HK-2 (cell line): ENCODE data around the gene CUEDC2.
A peak's percentile ranks its signal among the peaks of the same experiment; 100 is the strongest.

Source experiments
- DNase-seq: peaks from one replicate; pipeline ENCODE4 v3.0.0-alpha.2; 2018; ENCODE audit not compliant: unreplicated experiment

Gene CUEDC2

DNA sequence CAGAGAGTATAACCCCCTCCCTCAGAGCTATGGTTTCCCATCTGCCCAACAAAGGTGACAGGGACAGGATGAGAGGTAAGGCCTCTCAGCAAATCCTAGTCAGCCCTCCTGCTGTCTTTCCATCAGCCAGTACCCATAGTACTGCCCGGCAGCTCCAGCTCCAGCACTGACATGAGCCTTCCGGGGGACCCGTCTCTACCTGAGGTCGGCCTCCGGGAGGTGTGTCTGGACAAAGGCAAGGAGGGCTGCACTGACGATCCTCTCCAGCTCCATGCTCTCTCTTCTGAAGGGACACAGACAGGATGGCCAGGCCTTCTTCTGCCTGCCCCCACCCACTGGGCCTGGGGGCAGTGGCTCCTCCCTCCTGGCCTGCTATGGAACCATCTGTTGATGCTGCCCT, 7.5 kb downstream of the CUEDC2 start:
- no peak for DNase-seq

DNA sequence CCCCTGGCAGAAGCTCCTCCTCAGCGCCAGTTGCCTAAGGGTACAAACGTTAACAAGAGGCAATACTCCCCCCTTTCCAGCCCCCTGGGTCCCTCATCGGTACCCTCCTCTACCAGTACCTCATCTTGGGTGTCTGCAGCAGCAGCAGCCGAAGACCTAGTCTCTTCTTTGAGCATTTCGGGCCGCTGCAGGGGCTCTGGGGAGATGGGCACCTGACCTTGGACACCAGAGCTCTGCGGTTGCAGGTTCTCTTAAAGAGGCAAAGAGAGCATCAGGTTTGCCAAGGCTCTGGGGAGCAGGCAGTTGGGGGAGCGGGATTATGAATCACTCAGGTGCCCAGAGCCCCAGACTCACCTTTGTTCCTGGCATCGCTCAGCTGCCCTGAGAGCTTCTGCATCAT, 8.2 kb downstream of the CUEDC2 start:
- DNase-seq: no peak

DNA sequence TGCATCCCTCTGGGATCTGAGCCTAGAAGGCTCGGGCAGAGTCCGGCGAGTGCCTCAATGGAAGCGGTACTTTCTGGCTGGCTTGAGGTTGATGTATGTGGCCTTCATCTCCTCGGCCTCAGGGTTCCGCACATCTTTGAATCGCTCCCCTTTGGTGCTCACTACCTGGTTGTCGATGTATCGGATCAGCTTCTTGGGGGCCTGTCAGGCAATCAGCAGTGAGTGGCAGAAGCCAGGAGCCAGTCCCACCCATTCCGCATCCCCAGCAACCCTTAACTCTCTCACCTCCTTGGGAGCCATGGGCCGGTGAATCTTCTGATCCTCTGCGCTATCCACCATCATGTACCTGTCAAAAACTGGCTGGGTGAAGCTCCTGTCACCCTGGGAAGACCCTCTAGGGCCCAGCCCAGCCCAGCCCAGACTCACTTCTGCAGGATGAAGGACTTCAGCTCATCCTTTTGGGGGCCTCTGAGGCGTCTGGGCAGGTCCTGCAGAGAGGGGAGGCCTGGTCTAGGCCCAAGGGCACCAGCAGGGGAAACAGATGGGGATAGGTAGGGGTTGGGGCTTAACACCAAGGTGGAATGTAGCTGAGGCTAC, 8.9 kb downstream of the CUEDC2 start:
- DNase-seq: no peak

DNA sequence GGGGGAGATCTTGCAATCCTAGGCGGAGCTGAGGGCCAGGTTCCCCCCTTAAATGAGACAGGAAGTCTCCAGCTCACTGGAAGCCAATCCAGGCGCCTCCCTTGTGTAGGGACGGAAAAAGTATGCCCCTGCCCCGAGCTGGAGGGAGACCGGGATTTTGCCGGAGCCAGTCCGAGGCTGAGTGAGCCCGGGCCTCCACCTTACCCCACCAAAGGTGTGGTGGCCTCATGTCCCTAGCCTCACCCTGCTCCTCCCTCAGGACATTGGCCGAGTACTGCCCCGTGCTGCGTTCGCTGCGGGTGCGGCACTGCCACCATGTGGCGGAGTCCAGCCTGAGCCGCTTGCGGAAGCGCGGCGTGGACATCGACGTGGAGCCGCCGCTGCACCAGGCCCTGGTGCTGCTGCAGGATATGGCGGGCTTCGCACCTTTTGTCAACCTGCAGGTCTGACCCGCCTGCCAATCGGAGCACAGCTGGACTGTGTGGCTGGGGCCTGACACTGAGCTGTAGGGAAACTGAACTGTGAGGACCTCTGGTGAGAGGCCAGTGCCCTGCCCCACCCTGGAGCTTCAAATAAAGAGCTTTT, 9.7 kb downstream of the CUEDC2 start:
- DNase-seq: peak; percentile 89

DNA sequence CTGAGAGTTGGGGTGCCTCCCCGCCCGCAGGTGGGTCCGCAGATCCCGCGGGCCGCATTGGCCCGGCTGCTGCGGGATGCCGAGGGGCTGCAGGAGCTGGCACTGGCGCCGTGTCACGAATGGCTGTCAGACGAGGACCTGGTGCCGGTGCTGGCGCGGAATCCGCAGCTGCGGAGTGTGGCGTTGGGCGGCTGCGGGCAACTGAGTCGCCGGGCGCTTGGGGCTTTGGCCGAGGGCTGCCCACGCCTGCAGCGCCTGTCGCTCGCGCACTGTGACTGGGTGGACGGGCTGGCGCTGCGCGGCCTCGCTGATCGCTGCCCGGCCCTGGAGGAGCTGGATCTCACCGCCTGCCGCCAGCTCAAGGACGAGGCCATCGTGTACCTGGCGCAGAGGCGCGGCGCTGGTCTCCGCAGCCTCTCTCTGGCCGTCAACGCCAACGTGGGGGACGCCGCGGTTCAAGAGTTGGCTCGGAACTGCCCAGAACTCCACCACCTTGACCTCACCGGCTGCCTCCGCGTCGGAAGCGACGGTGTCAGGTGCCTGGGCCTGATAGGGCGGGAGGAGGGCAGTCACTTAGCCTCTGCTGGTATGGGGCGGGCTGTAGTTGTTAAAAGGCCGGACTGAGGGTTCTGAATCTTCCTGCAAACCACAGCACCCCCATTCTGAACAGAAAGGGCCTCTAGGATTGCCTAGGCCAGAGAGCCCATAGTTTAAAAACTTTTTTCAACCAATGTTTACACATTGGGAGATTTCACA, 10.4 kb downstream of the CUEDC2 start:
- DNase-seq: peak; percentile 71

DNA sequence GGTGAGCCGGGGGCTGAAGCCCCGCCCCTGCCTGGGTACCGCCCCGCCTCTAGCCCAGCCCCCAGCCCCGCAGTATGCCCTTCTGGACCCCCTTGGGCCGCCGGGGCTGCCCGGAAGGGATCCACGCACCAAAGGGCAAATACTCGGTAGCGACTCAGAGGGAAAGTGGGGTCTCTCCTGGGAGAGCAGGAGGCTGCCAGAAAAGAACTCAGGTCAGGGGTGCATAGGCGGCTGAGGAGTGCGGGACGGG, 10.9 kb downstream of the CUEDC2 start:
- DNase-seq: no peak

DNA sequence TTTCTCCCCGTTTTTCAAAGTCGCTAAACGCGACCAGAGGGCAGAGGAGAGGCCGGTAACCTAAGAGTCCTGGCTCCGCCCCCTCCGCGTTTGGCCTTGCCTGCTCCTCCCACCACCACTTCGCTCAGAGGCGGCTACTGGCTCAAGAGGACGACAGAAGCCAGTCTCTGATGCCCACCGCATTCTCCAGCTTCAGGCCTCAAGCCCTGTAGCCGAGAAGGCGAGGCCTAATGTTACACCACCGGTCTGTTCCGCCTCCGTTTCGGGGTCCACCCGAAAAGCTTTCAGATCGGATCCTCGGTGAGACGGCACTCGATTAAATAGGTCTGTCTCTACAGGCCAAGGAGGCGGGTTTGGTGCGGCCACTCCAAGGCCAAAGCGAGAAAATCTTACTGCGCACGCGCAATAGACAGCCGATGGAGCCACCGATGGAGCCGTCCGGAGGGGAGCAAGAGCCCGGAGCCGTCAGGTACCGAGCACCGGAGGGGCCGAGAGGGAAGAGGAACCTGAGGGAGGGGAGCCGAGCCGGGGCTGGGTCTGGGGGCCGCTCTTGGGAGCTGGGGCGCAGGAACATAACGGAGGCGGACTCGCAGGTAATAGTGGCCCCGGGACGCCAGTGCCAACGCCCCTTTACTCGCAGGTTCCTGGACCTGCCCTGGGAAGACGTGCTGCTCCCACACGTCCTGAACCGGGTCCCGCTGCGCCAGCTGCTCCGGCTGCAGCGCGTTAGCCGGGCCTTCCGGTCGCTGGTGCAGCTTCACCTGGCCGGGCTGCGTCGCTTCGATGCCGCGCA, 11.5 kb downstream of the CUEDC2 start, which contains the start of gene FBXL15:
Gene FBXL15, plus strand, starts transcription at position 123 of the 793 bp plus-strand sequence. Its CDS starts 294 bp downstream, at position 417.
- DNase-seq: peak; percentile 99

DNA sequence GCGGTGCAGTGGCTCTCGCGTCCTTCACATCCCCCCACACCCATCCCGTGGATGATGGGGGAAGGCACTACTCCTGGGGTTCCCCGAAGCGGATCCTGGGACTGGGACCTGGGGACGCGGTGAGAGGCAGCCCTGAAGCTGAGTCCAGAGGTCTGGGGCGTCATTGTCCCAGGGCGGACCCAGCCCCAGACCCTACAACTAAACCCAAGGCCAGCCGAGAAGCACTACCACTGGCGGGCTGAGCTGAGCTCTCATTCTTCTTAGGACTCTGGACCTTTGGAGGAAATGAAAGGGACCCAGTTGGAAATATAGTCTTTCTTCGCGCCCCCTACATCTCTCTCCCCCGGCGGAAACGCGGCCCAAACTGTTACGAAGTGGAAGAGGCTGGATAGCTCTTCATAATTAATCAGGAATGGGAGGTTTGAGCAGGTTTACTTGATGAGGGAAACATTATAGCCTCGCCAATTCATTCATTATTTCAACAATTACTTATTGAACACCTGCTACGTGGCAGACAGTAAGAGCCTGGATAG, 12.1 kb downstream of the CUEDC2 start:
- DNase-seq: no peak

DNA sequence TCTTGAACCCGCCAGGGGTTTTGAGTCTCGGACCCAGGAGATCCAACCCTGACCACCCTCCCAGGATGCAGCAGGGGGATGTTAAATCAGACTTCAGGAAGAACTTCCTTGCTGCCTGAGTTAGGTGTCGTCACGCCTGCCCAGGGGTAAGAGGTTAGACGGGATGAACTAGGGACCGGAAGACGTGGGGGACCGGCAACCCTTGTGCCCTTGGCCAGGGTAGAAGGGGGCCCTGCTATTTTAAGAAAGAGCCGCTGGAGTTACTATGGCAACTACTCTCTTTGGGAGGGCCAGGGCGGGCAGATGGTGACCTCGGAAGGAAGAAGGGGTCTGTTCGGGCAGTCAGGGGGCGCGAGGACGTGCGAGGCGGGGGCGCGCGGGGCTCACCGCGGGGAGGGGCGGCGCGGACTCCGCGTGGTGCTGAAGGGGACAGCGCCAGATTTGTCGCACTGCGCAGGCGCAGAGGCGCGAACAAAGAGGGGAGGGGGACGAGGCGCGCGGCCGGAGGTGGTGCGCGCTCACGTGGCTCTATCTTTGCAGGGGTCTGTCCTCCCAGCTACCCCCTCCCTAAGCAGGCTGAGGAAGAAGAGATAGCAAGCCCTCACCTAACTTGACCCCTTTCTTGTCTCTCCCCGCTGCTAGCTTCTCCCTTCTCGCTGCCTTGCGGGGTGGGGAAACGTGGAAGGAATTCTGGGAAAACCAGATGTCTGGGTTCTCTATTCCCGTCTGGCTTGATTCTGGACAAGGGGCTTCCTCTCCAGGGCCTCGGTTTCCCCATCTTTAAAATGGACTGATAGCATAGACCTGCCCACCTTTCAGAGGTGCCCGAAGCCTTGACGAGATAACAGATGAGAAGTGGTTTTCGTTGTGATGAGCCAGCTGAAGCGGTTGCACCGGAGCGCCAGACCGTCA, 12.8 kb downstream of the CUEDC2 start:
- DNase-seq: peak; percentile 66

DNA sequence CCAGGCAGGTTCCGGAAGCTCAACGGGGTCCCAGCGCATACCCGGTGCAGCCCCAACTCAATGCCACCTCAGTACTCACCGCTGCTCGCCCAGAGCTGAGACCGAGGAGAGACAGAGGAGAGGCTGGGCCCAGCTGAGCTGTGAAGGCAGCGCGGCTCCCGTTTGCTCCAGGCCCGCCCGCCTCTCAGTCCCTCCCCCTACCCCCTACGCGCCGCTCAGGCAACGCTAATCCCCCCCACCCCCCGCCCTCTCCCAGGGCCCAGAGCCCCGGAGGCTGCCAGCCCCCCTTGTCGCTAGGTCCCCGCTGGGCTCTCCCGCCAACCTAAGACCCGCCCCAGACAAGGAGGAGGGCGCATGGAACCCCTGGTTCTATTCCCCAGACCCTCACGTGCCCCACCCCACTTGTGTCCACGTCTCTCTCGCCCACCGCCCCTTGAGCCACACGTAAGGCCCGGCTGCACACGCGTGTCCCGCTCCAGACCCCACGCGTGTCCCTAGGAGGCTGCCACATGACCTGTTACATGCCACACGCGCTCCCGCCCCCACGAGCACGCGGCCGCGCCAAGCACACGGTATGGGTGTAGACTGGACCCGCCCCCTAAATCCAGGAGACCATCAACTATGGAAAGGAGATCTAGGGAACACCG, 13.6 kb downstream of the CUEDC2 start, which contains the start of gene PSD:
Gene PSD, minus strand, starts transcription at position 164 of the 647 bp plus-strand sequence. CDS start 1,747 bp downstream, outside the sequence.
- no peak for DNase-seq

DNA sequence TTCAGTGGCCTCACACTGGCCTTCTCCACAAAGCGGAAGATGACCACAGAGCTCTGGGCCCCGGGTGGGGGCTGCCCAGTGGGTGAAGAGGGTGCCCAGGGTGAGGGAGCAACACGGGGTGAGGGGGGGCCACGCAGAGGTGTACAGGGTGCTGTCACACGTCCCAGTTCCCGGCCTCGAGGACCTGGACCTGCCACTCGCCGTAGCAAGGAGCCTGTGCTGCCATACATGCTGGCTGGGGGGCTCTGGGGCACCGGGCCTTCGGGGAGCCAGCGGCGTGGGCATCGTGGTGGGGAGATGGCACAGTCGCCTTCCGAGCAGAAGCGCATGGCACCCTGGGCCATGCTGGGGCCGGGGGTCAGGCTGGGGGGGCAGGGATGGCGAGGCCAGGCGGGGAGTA, 15.7 kb downstream of the CUEDC2 start:
- DNase-seq: no peak

DNA sequence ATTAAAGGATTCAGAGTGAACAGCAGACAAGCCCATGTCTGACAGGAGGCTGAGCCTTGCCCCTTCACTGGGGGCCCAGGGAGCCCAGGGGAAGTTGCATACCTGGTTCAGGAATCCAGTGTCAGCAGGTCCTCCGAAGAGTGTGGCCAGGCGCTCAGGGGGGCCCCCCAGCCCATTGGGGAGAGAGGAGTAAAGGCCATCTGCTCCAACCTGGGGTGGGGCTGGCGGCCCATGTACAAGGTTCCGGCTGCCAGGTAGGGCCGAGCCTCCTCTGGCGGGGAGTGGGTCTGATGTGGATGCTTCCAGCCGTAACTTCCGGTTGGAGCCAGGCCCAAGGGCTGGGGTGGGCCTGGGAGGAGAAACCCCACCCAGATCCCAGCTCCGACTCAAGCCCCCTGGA, 16.1 kb downstream of the CUEDC2 start:
- DNase-seq: no peak

DNA sequence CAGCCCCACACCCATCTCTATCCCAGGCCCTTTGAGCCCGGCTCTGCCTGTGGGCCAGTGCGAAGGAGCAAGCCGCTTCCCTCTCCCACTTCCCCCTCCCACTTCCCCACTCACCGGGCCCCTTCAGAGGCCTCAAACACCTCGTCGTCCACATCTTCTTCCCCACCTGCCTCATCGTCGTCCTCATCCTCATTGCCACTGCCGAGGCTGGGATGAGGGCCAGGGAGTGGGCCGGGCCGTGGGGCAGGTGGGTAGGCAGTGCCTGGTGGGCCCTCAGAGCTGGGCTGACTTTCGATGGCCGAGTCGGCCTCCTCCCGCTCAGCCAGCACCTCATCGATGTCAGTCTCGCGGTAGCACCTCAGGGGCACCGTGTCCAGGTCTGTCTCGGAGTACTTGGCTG, 17.6 kb downstream of the CUEDC2 start:
- DNase-seq: no peak

DNA sequence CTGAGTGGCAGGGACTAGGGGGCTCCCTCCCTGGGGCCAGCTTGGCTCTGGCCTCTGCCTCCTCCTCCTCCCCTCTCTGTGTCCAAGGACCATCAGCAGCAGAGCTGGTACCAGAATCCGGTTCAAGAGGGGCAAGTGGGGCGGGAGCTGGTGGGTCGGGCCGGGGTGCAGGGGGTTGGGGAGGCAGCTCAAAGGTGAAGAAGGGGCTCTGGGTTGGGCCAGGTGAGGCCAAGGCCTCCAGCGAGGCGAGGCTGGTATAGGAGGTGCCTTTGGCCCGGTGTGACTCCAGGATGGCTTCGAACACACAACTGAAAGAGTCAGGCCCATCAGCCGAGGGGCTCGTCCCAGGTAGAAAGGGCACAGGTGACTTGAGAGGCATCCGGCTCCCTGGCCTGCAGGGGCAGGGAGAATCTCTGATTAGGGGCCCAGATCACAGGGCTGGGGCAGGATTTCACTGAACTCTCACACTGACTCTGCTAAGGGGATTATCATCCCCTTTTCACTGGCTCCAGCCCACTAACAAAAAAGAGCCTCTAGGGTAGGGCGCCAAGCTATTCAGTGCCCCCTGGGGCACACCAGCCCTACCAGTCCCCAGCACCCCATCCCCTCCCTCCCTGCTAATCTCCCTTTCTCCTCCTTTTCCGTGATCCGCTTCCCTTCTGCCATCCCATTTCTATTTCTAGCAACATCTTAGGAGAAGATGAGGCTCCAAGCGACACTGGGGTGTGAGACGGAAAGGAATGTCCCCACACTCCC, 18.4 kb downstream of the CUEDC2 start:
- no peak for DNase-seq

DNA sequence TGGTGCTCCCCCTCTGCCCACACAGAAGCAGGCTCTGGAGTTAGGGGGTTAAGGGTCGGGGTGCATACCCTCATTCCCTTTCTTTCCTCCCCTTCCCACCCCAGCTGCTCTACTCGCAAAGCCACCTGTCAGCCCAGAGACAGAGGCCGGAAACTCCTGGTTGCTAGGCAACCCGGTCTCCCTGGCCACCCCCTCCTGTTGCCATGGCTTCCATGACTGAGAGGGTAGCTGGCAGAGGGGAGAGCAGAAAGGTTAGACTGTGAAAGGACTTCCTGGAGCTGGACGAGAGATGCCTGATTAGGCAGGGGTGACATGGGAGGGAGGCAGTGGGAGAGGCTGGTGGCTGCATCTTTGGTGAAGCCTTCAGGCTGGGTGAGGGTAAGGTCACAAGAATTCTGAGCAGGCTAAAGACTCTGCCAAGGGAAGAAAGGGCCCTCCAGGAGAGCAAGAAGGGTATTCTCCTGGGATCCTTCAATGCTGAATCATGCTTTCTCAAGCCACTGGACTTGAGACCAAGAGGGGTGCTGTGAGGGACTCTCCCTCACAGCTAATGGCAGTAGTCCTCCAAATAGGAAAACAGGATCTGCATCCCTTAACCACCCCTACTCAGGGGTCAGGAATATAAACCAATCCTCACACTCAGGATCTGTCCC, 19.2 kb downstream of the CUEDC2 start:
- DNase-seq: no peak

DNA sequence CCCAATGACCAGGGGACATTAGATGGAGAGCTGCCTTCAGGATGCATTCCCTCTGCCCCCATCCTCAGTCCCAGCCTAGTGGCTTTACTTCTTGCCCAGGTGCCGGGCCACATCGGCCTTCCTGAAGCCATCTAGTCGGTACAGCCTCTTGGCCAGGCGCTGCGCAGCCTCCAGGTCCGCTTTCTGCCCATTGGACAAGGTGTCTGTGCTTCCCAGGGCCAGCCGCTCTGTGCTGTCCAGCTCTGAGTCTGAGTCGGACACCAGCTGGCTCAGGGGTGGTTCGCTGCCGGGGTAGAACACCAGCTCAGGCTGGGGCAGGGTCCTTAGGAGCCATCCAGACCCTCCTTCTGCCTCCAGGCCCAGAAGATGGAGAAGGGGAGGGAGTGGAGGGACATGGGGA, 20.1 kb downstream of the CUEDC2 start:
- DNase-seq: no peak

DNA sequence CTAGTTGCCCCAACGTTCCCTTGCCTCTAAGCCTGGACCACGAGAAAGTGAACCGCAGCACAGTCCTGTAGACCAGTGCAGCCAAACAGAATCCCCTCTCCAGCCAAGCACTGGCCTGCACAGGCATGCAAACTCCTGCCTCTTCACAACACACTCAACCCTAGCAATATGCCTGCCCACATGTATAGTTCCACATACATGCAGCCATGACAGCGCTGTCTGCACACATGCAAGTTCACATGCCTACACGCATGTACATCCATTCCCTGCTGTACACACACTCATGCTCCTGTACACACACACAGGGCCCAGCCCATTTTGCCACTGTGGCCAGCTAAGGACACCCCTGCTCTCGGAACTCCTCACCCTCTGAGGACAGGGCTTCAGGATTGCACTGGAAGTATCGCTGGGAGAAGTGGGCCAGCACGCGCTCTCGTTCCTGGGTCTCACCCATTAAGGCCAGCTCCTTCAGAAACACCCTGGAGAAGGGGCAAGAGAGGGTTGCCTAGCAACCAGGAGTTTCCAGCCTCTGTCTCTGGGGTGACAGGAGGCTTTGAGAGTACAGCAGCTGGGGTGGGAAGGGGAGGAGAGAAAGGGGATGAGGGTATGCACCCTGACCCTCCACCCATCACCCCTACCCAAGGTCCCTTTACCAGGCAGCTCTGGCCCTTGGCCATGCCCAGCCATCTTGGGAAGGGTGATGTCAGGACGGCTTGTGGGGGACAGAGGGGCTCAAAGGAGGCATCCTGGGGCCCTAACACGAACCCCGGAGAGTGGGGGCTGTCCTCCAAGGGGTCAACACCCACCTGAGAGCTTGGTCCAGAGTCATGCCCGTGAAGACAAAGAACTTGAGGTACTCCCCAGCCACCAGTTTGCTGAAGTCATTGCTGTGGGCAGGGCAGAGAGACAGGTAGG, 20.8 kb downstream of the CUEDC2 start:
- no peak for DNase-seq

DNA sequence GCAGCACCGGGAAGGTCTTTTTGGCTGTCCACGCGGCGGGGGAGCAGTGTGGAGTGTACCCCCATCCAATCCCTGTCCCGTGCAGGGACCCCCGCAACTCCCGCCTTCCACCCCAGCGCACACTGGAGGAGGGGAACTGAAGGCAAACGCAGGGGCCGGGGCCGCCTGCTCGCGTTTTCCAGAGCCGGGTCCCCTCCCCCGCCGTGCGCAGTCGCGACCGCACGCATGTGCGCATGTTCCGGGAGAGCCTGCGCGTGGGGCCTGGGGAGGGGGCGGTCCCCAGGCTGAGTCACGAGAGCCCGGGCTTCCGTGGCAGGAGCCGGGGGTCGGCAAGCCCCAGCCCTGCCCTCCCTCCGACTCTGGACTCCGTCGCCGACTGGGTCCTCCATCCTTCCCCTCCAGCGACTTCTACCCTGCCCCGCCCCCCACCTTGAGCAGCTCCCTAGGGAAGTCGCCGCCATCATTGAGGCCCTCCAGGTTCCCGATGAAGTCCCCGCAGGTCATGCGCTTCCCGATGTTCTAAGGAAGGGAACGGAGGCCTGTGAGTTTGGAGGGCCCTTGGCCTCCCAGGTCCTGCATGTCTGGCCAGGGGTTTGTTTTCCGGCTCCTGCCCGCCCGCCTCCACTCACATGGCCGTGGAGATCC, 21.8 kb downstream of the CUEDC2 start:
- DNase-seq: no peak
